Measurements from ENCODE around the gene PPP1R8. TPM values are rescaled to one million over a fixed set of nuclear protein-coding genes. Genes with fewer than 3 reads are reported as not detected.

The PPP1R8 gene
- total RNA-seq, 2 experiments from 2014 or later, result 57.4 to 68.7 TPM

Other genes starting within 250 kb of the PPP1R8 start
- gene AHDC1, start 226.6 kb upstream of the PPP1R8 start, total RNA-seq, result 10 to 100 TPM; 15.8 to 18.5 TPM
- 1 to 10 TPM in 1 of 2 experiments, under 1 TPM in 1; 0.30 to 1.8 TPM for gene FGR, start 195.6 kb upstream of the PPP1R8 start, total RNA-seq
- 1,000 to 10,000 TPM in 1 of 2 experiments, 100 to 1,000 TPM in 1; 461 to 1,077 TPM for gene IFI6, start 158.6 kb upstream of the PPP1R8 start, total RNA-seq
- gene FAM76A, start 104.8 kb upstream of the PPP1R8 start, total RNA-seq, result 10 to 100 TPM; 11.8 to 13.2 TPM
- 10 to 100 TPM; 20.4 to 29.5 TPM for gene STX12, start 57.6 kb upstream of the PPP1R8 start, total RNA-seq
- gene THEMIS2, start 41.8 kb downstream of the PPP1R8 start, total RNA-seq, result 10 to 100 TPM; 23.4 to 30.7 TPM
- gene RPA2, start 83.8 kb downstream of the PPP1R8 start, total RNA-seq, result 10 to 100 TPM; 63.0 to 72.1 TPM
- 1 to 10 TPM in 1 of 2 experiments, under 1 TPM in 1; 0.40 to 1.4 TPM for gene SMPDL3B, start 104.2 kb downstream of the PPP1R8 start, total RNA-seq
- gene XKR8, start 129.2 kb downstream of the PPP1R8 start, total RNA-seq, result 1 to 10 TPM; 5.2 to 6.6 TPM

All from activated CD8-positive, alpha-beta memory T cell treated with anti-CD3 and anti-CD28 coated beads, Interleukin-2, amount 10 ng/mL, durations not matched to agents 7 days and 5 days (primary cell).